GM12874 (cell line): ENCODE data around the gene LHX4.

Source experiments
- CTCF ChIP-seq: IDR thresholded peaks from 2 replicates; pipeline ENCODE4 v1.5.1; 2011; ENCODE audit warnings: low read depth, mild to moderate bottlenecking, control low read depth, low read length, moderate library complexity; ENCODE audit not compliant: insufficient read depth

Gene LHX4

GRCh38 chr1:180238675-180239074 lies 8.6 kb downstream of the LHX4 start:
- TF ChIP-seq CTCF: no peak

- TF ChIP-seq CTCF: no peak
Observed at GRCh38 chr1:180239145-180240096, 9.4 kb downstream of the LHX4 start.

- no peak for TF ChIP-seq CTCF
Observed at GRCh38 chr1:180241716-180242544, 11.9 kb downstream of the LHX4 start.

- no peak for TF ChIP-seq CTCF
Observed at GRCh38 chr1:180243517-180244221, 13.6 kb downstream of the LHX4 start.

GRCh38 chr1:180244840-180245239 lies 14.8 kb downstream of the LHX4 start:
- TF ChIP-seq CTCF: no peak

GRCh38 chr1:180246579-180246978 lies 16.5 kb downstream of the LHX4 start:
- no peak for TF ChIP-seq CTCF

- no peak for TF ChIP-seq CTCF
Observed at GRCh38 chr1:180247061-180247460, 17.0 kb downstream of the LHX4 start.
